ENCODE data around the gene DLG2. TPM values are rescaled to one million over a fixed set of nuclear protein-coding genes. Genes with fewer than 3 reads are reported as not detected.

The DLG2 gene
- total RNA-seq, 2 experiments from 2014 or later: 6.9 to 8.2 TPM

GRCh38 chr11:84819128-84819527 is 808.0 kb downstream of the DLG2 start:
- Histone ChIP-seq H2AFZ (ENCODE audit: low read length) (no peak overlapping the region), H3K27ac (ENCODE audit: low read depth, low read length, poor library complexity, severe bottlenecking) (no peak overlapping the region), H3K9me3 (ENCODE audit: low read length) (no peaks in the 10 kb centered on the region), H3K9me2 (ENCODE audit: insufficient read depth, low read length) (no peaks in the 10 kb centered on the region), H4K20me1 (ENCODE audit: insufficient read depth, low read length) (no peaks in the 10 kb centered on the region), H3K4me1 (ENCODE audit: insufficient read depth, low read length, poor library complexity, severe bottlenecking) (no peaks in the 10 kb centered on the region), H3K79me2 (ENCODE audit: insufficient read depth, low read depth, low read length) (no peaks in the 10 kb centered on the region), H3K4me3 (ENCODE audit: low read depth, low read length, poor library complexity, severe bottlenecking) (no peak overlapping the region), H3K4me2 (ENCODE audit: low read length) (no peak overlapping the region), H3K36me3 (ENCODE audit: insufficient read depth, low read length) (no peaks in the 10 kb centered on the region)
- CTCF ChIA-PET (ENCODE audit: unreplicated experiment): no interaction called here
- no TSS peak for BruUV-seq (replicated peaks)
- no peak for TF ChIP-seq EZH2phosphoT487 (IDR thresholded peaks at IDR 0.05; ENCODE audit: borderline replicate concordance, low read depth, low read length)
- TF ChIP-seq, protein P1, sequence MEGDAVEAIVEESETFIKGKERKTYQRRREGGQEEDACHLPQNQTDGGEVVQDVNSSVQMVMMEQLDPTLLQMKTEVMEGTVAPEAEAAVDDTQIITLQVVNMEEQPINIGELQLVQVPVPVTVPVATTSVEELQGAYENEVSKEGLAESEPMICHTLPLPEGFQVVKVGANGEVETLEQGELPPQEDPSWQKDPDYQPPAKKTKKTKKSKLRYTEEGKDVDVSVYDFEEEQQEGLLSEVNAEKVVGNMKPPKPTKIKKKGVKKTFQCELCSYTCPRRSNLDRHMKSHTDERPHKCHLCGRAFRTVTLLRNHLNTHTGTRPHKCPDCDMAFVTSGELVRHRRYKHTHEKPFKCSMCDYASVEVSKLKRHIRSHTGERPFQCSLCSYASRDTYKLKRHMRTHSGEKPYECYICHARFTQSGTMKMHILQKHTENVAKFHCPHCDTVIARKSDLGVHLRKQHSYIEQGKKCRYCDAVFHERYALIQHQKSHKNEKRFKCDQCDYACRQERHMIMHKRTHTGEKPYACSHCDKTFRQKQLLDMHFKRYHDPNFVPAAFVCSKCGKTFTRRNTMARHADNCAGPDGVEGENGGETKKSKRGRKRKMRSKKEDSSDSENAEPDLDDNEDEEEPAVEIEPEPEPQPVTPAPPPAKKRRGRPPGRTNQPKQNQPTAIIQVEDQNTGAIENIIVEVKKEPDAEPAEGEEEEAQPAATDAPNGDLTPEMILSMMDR (conservative IDR thresholded peaks at IDR 0.05; ENCODE audit: low read length): no peak
- no peak for DNase-seq (ENCODE audit: low spot score)
- POLR2A ChIA-PET: no interaction called here
- intact Hi-C loops (cut with micrococcal nuclease; ENCODE audit: unreplicated experiment): no loop called here

- Histone ChIP-seq H2AFZ (ENCODE audit: low read length) (no peak overlapping the region), H3K4me2 (ENCODE audit: low read length) (no peak overlapping the region), H3K79me2 (ENCODE audit: insufficient read depth, low read depth, low read length) (no peaks in the 10 kb centered on the region), H3K36me3 (ENCODE audit: insufficient read depth, low read length) (no peaks in the 10 kb centered on the region), H3K9me2 (ENCODE audit: insufficient read depth, low read length) (no peaks in the 10 kb centered on the region), H3K27ac (ENCODE audit: low read depth, low read length, poor library complexity, severe bottlenecking) (no peak overlapping the region), H4K20me1 (ENCODE audit: insufficient read depth, low read length) (no peaks in the 10 kb centered on the region), H3K4me1 (ENCODE audit: insufficient read depth, low read length, poor library complexity, severe bottlenecking) (no peaks in the 10 kb centered on the region), H3K9me3 (ENCODE audit: low read length) (no peaks in the 10 kb centered on the region), H3K4me3 (ENCODE audit: low read depth, low read length, poor library complexity, severe bottlenecking) (no peak overlapping the region)
- intact Hi-C loops (cut with micrococcal nuclease; ENCODE audit: unreplicated experiment): no loop called here
- BruUV-seq (replicated peaks): no TSS peak
- ChIA-PET POLR2A (interaction anchor here (1.2 kb wide), 1 partner anchor 24 kb away, joined by 3 read pairs; no protein-coding TSS in a partner anchor), CTCF (ENCODE audit: unreplicated experiment) (no interaction called here)
- TF ChIP-seq, protein P1 (conservative IDR thresholded peaks at IDR 0.05; ENCODE audit: low read length): no peak
- no peak for TF ChIP-seq EZH2phosphoT487 (IDR thresholded peaks at IDR 0.05; ENCODE audit: borderline replicate concordance, low read depth, low read length)
- DNase-seq (ENCODE audit: low spot score): no peak
These were observed 809.1 kb downstream of the DLG2 start for GRCh38 chr11:84817998-84818397.

- Histone ChIP-seq H3K4me1 (ENCODE audit: insufficient read depth, low read length, poor library complexity, severe bottlenecking) (no peaks in the 10 kb centered on the region), H2AFZ (ENCODE audit: low read length) (no peak overlapping the region), H3K27ac (ENCODE audit: low read depth, low read length, poor library complexity, severe bottlenecking) (no peak overlapping the region), H3K9me2 (ENCODE audit: insufficient read depth, low read length) (no peaks in the 10 kb centered on the region), H3K9me3 (ENCODE audit: low read length) (no peaks in the 10 kb centered on the region), H4K20me1 (ENCODE audit: insufficient read depth, low read length) (no peaks in the 10 kb centered on the region), H3K79me2 (ENCODE audit: insufficient read depth, low read depth, low read length) (no peaks in the 10 kb centered on the region), H3K4me3 (ENCODE audit: low read depth, low read length, poor library complexity, severe bottlenecking) (no peak overlapping the region), H3K4me2 (ENCODE audit: low read length) (no peak overlapping the region), H3K36me3 (ENCODE audit: insufficient read depth, low read length) (no peaks in the 10 kb centered on the region)
- BruUV-seq (replicated peaks): no TSS peak
- intact Hi-C loops (cut with micrococcal nuclease; ENCODE audit: unreplicated experiment): no loop called here
- ChIA-PET POLR2A (no interaction called here), CTCF (ENCODE audit: unreplicated experiment) (no interaction called here)
- no peak for DNase-seq (ENCODE audit: low spot score)
- TF ChIP-seq, protein P1 (conservative IDR thresholded peaks at IDR 0.05; ENCODE audit: low read length): no peak
- TF ChIP-seq EZH2phosphoT487 (IDR thresholded peaks at IDR 0.05; ENCODE audit: borderline replicate concordance, low read depth, low read length): no peak
These were observed 814.6 kb downstream of the DLG2 start for GRCh38 chr11:84812471-84812969.
